Duodenal mucosa (tissue), 2 donors: ENCODE results near the gene MACROD2.

Experiments used
- H3K27ac ChIP-seq: one replicate; pipeline ENCODE4 v1.7.0; 2013; ENCODE audit warnings: low read depth, low read length
- H3K27me3 ChIP-seq, 2 donors: one replicate each; pipeline ENCODE4 v1.7.0; 2013; ENCODE audit warnings: low read length in 2 of 2, control low read depth in 1 of 2; ENCODE audit not compliant: insufficient read depth in 2 of 2, control insufficient read depth in 1 of 2
- H3K36me3 ChIP-seq, 2 donors: one replicate each; pipeline ENCODE4 v1.7.0; 2013; ENCODE audit warnings: low read length in 2 of 2, control low read depth in 1 of 2; ENCODE audit not compliant: insufficient read depth in 2 of 2, control insufficient read depth in 1 of 2
- H3K4me1 ChIP-seq, 2 donors: one replicate each; pipeline ENCODE4 v1.7.0; 2013; ENCODE audit warnings: low read length in 2 of 2, control low read depth in 1 of 2; ENCODE audit not compliant: insufficient read depth in 2 of 2, control insufficient read depth in 1 of 2
- H3K4me3 ChIP-seq, 2 donors: one replicate each; pipeline ENCODE4 v1.7.0; 2013; ENCODE audit warnings: low read length in 2 of 2, low read depth in 1 of 2
- H3K9ac ChIP-seq, 2 donors: one replicate each; pipeline ENCODE4 v1.7.0; 2013; ENCODE audit warnings: low read length in 2 of 2, low read depth in 1 of 2
- H3K9me3 ChIP-seq, 2 donors: one replicate each; pipeline ENCODE4 v1.7.0; 2013; ENCODE audit warnings: low read length in 2 of 2, control low read depth in 1 of 2; ENCODE audit not compliant: control insufficient read depth in 1 of 2

Gene MACROD2

GRCh38 chr20:15224199-15224598 lies 1228.9 kb downstream of the MACROD2 start:
- no peaks in the 10 kb centered on the region for H3K36me3 ChIP-seq
- no peak overlapping the region for H3K9ac ChIP-seq
- no peaks in the 10 kb centered on the region for H3K27me3 ChIP-seq
- no peak overlapping the region for H3K27ac ChIP-seq
- no peak overlapping the region for H3K4me3 ChIP-seq
- H3K4me1 ChIP-seq = no peaks in the 10 kb centered on the region
- no peaks in the 10 kb centered on the region for H3K9me3 ChIP-seq

DNA sequence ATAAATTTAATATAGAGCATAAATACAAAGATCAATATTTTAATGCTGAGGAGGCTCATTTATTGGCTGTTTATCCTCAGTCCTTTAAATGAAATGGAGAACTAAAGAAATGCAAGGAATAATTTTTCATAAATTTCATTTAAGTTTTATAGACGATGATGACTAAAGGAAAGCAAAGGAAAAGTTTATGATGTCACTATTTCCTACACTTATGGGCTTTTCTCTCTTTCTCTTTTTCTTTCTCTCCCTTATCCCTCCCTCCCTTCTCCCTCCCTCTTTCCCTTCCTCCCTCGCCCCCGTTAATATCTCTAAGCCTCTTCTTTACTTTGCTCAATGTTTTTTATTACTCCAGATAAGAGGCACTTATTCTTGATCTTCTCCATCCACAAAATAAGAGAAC lies 1231.8 kb downstream of the MACROD2 start:
- Histone ChIP-seq H3K36me3 (no peaks in the 10 kb centered on the region), H3K27me3 (no peaks in the 10 kb centered on the region), H3K4me1 (no peaks in the 10 kb centered on the region), H3K9ac (no peak overlapping the region), H3K4me3 (no peak overlapping the region), H3K27ac (no peak overlapping the region), H3K9me3 (peaks cover 0 to 4% of the 10 kb centered on the region in 2 donors)

DNA sequence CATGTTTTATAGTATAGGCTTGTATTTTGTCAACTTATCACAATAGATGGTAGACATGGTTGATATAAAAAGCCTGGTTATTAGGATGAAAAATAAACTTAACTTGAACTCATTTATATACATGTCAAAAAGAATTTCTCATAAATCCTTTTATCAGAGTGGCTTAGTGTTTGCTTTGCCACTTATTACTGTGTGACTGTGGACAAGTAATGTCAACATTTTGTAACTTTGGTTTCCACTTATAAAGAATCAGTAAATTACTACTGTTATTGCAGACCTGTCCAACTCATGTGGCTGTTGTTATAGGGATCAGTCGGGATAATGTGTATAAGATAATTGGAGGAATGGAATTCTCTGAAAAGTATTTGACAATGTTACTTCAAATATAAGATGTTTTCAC lies 1236.9 kb downstream of the MACROD2 start:
- H3K36me3 ChIP-seq = no peaks in the 10 kb centered on the region
- H3K4me3 ChIP-seq = no peak overlapping the region
- H3K9ac ChIP-seq = no peak overlapping the region
- H3K9me3 ChIP-seq = peaks cover 0 to 4% of the 10 kb centered on the region in 2 donors
- H3K4me1 ChIP-seq = no peaks in the 10 kb centered on the region
- H3K27ac ChIP-seq = no peak overlapping the region
- no peaks in the 10 kb centered on the region for H3K27me3 ChIP-seq

GRCh38 chr20:15235471-15236198 lies 1240.3 kb downstream of the MACROD2 start:
- H3K27me3 ChIP-seq = no peaks in the 10 kb centered on the region
- no peak overlapping the region for H3K9ac ChIP-seq
- H3K36me3 ChIP-seq = no peaks in the 10 kb centered on the region
- H3K4me3 ChIP-seq = no peak overlapping the region
- H3K27ac ChIP-seq = no peak overlapping the region
- no peaks in the 10 kb centered on the region for H3K9me3 ChIP-seq
- no peaks in the 10 kb centered on the region for H3K4me1 ChIP-seq

- Histone ChIP-seq H3K36me3 (no peaks in the 10 kb centered on the region), H3K27me3 (no peaks in the 10 kb centered on the region), H3K4me3 (no peak overlapping the region), H3K4me1 (no peaks in the 10 kb centered on the region), H3K9me3 (no peaks in the 10 kb centered on the region), H3K9ac (no peak overlapping the region), H3K27ac (no peak overlapping the region)
Measured at GRCh38 chr20:15236812-15237211, 1241.5 kb downstream of the MACROD2 start.

DNA sequence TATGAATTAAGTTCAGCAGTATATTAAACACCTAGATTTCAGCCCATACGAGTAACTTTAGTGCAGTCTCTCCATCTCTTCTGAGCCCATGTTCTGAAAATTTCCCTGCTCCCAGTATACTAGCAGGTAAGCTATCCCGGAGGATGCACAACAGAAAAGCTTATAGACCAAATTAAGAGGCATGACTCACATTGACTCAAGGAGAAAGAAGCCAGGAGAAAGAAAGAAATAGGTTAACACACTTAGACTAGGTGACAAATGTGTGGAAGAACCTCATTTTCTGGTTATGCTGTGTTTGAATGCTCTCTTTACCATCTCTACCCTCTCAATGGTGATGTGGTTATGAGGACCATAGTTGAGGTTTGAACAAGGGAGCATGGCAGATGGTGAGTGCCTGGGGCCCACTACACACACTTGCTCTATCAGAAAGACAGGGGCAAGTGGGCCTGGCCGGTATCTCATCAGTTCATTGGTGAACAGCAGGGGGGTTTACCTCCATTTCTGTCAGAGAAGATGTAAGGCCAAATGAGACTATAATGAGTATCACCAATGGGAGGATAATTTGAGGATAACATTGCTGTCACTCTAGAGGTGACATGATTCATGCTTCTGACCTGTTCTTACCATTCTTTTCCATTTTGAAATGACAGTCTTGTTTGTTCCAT lies 1244.4 kb downstream of the MACROD2 start:
- Histone ChIP-seq H3K27me3 (no peaks in the 10 kb centered on the region), H3K4me3 (no peak overlapping the region), H3K27ac (no peak overlapping the region), H3K9me3 (no peaks in the 10 kb centered on the region), H3K36me3 (no peaks in the 10 kb centered on the region), H3K9ac (no peak overlapping the region), H3K4me1 (no peaks in the 10 kb centered on the region)

DNA sequence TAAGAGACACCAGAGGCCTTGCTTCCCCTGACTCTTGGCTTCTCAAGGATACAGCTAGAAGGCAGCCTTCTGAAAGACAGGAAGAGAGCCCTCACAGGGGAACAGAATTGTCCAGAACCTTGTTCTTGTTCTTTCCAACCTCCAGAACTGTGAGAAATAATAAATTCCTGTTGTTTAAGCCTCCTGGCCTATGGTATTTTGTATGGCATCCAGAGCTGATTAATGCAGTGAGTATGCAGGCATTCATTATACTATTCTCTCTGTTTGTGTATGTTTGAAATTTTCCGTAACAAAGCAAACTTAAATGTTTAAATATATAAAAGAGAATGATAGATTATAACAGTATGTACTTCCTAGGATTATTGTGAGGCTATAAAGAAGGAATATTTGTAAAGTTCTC lies 1245.5 kb downstream of the MACROD2 start:
- Histone ChIP-seq H3K36me3 (no peaks in the 10 kb centered on the region), H3K4me1 (no peaks in the 10 kb centered on the region), H3K27ac (no peak overlapping the region), H3K9me3 (no peaks in the 10 kb centered on the region), H3K27me3 (no peaks in the 10 kb centered on the region), H3K9ac (no peak overlapping the region), H3K4me3 (no peak overlapping the region)

- Histone ChIP-seq H3K9me3 (no peaks in the 10 kb centered on the region), H3K36me3 (no peaks in the 10 kb centered on the region), H3K27ac (no peak overlapping the region), H3K27me3 (no peaks in the 10 kb centered on the region), H3K4me3 (no peak overlapping the region), H3K4me1 (no peaks in the 10 kb centered on the region), H3K9ac (no peak overlapping the region)
Measured at GRCh38 chr20:15241681-15242080, 1246.4 kb downstream of the MACROD2 start.

DNA sequence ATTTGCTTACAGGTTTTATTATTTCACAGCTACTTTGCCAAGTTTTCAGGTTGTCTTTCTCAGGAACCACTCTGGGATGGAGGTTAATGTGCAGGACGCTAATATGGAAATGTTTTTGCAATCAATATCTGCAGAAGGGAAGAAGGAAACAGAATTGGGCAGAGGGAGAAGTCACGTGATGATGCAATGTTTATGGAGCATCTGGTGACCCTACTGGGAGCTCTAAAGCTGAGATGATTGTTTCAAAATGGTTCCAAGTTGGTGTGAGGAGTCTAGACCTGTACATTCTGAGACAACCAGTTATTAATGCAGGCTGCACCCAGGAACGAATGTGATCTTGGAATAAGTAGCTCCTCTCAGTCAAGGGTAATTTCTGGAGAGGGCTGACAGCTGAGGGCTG lies 1247.5 kb downstream of the MACROD2 start:
- no peak overlapping the region for H3K4me3 ChIP-seq
- H3K27me3 ChIP-seq = no peaks in the 10 kb centered on the region
- H3K27ac ChIP-seq = no peak overlapping the region
- no peaks in the 10 kb centered on the region for H3K9me3 ChIP-seq
- no peak overlapping the region for H3K9ac ChIP-seq
- H3K36me3 ChIP-seq = no peaks in the 10 kb centered on the region
- H3K4me1 ChIP-seq = no peaks in the 10 kb centered on the region

DNA sequence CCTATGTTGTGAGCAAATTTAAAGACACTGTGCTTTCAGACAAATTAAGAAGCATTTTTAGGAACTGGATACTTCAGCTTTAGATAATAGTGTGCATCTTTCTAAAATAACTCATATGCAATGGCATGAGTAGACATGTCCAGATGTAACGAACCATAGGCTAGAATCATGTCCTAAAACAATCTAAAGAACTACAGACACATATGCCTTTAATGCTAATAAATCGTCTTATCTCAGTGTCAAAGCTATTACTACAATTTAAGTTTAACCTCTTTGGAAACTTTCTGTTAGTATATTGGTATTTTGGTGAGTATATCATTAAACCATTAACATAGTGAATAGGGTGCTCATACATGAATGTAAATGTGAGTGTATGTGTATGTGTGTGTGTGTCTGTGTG lies 1250.6 kb downstream of the MACROD2 start:
- H3K9ac ChIP-seq = no peak overlapping the region
- H3K9me3 ChIP-seq = no peaks in the 10 kb centered on the region
- no peaks in the 10 kb centered on the region for H3K36me3 ChIP-seq
- H3K4me3 ChIP-seq = no peak overlapping the region
- H3K27ac ChIP-seq = no peak overlapping the region
- H3K27me3 ChIP-seq = no peaks in the 10 kb centered on the region
- no peaks in the 10 kb centered on the region for H3K4me1 ChIP-seq
